ENCODE measurements around the gene SIX4.

Gene SIX4

GRCh38 chr14:60684203-60684602 is 39.9 kb downstream of the SIX4 start:
- no peak for DNase-seq (ENCODE audit: extremely low read depth, low read depth)
- H3K4me3 ChIP-seq (replicated peaks; ENCODE audit: low read depth, low read length), result no peak overlapping the region
- TF ChIP-seq CTCF (IDR thresholded peaks at IDR 0.05; ENCODE audit: low read depth, low read length, missing control alignments), result no peak

- no peak overlapping the region for H3K4me3 ChIP-seq (replicated peaks; ENCODE audit: low read depth, low read length)
- DNase-seq (ENCODE audit: extremely low read depth, low read depth), result no peak
- TF ChIP-seq CTCF (IDR thresholded peaks at IDR 0.05; ENCODE audit: low read depth, low read length, missing control alignments), result no peak
These were observed 42.9 kb downstream of the SIX4 start for GRCh38 chr14:60681271-60681670.

- H3K4me3 ChIP-seq (replicated peaks; ENCODE audit: low read depth, low read length), result no peak overlapping the region
- no peak for DNase-seq (ENCODE audit: extremely low read depth, low read depth)
- TF ChIP-seq CTCF (IDR thresholded peaks at IDR 0.05; ENCODE audit: low read depth, low read length, missing control alignments), result no peak
These were observed 43.6 kb downstream of the SIX4 start for GRCh38 chr14:60680511-60680910.

- no peak for DNase-seq (ENCODE audit: extremely low read depth, low read depth)
- TF ChIP-seq CTCF (IDR thresholded peaks at IDR 0.05; ENCODE audit: low read depth, low read length, missing control alignments), result no peak
- H3K4me3 ChIP-seq (replicated peaks; ENCODE audit: low read depth, low read length), result no peak overlapping the region
These were observed 44.4 kb downstream of the SIX4 start for GRCh38 chr14:60679566-60680258.

- no peak for TF ChIP-seq CTCF (IDR thresholded peaks at IDR 0.05; ENCODE audit: low read depth, low read length, missing control alignments)
- DNase-seq (ENCODE audit: extremely low read depth, low read depth), result no peak
- H3K4me3 ChIP-seq (replicated peaks; ENCODE audit: low read depth, low read length), result no peak overlapping the region
These were observed 46.5 kb downstream of the SIX4 start for GRCh38 chr14:60677701-60678100.

GRCh38 chr14:60670989-60671388 is 53.2 kb downstream of the SIX4 start:
- no peak for TF ChIP-seq CTCF (IDR thresholded peaks at IDR 0.05; ENCODE audit: low read depth, low read length, missing control alignments)
- DNase-seq (ENCODE audit: extremely low read depth, low read depth), result no peak
- no peak overlapping the region for H3K4me3 ChIP-seq (replicated peaks; ENCODE audit: low read depth, low read length)

Measured in HFF-Myc (cell line).